Measurements from ENCODE around the gene EPB41L4A.

GRCh38 chr5:112397690-112398089 is 21.4 kb downstream of the EPB41L4A start:
- TF ChIP-seq POLR2A (IDR thresholded peaks at IDR 0.05) (no peak), CTCF (IDR thresholded peaks at IDR 0.05) (no peak)

Data from body of pancreas (tissue), 4 donors.